DOHH2 (cell line): ENCODE results near the gene RALGAPA2.

Experiments used
- H3F3A ChIP-seq: fragments of 200-600 bp; sonication (generic), shearing (Covaris generic); 2 replicates; pipeline ENCODE4 v1.6.0; 2016; ENCODE audit warnings: antibody characterized with exemption, mild to moderate bottlenecking; ENCODE audit not compliant: control insufficient read depth, insufficient read depth
- H3K27ac ChIP-seq: fragments of 200-600 bp; sonication (generic); 2 replicates; pipeline ENCODE4 v1.5.1; 2014; ENCODE audit warnings: low read depth, mild to moderate bottlenecking, low read length, moderate library complexity
- H3K27me3 ChIP-seq: fragments of 200-600 bp; sonication (generic); 2 replicates; pipeline ENCODE4 v1.6.1; 2014; ENCODE audit warnings: mild to moderate bottlenecking, low read length, mixed read lengths; ENCODE audit not compliant: control insufficient read depth
- H3K36me3 ChIP-seq: fragments of 200-600 bp; sonication (generic); 2 replicates; pipeline ENCODE4 v1.6.1; 2014; ENCODE audit warnings: mild to moderate bottlenecking, low read length, moderate library complexity, mixed read lengths; ENCODE audit not compliant: control insufficient read depth
- H3K4me1 ChIP-seq: fragments of 200-600 bp; sonication (generic); 2 replicates; pipeline ENCODE4 v1.6.1; 2014; ENCODE audit warnings: mild to moderate bottlenecking, low read length, mixed read lengths; ENCODE audit not compliant: control insufficient read depth
- H3K4me2 ChIP-seq: fragments of 200-600 bp; sonication (generic); 2 replicates; pipeline ENCODE4 v1.6.0; 2014; ENCODE audit warnings: mild to moderate bottlenecking, low read length, moderate library complexity
- H3K4me3 ChIP-seq: fragments of 200-600 bp; sonication (generic); 2 replicates; pipeline ENCODE4 v1.5.1; 2014; ENCODE audit warnings: mild to moderate bottlenecking, low read length, mixed read lengths
- H3K79me2 ChIP-seq: fragments of 200-600 bp; sonication (generic); 2 replicates; pipeline ENCODE4 v1.6.1; 2014; ENCODE audit warnings: mild to moderate bottlenecking, low read length, mixed read lengths; ENCODE audit not compliant: control insufficient read depth
- H3K9me2 ChIP-seq: fragments of 200-600 bp; sonication (generic); replicated peaks from 2 replicates; pipeline ENCODE4 v1.6.1; 2014; ENCODE audit warnings: mild to moderate bottlenecking, low read length, mixed read lengths; ENCODE audit not compliant: control insufficient read depth
- H3K9me3 ChIP-seq: fragments of 200-600 bp; sonication (generic); 2 replicates; pipeline ENCODE4 v1.6.1; 2014; ENCODE audit warnings: antibody characterized with exemption, low read length, mixed read lengths; ENCODE audit not compliant: control insufficient read depth, insufficient read depth
- H4K20me1 ChIP-seq: fragments of 200-600 bp; sonication (generic); 2 replicates; pipeline ENCODE4 v1.6.0; 2014; ENCODE audit warnings: low read depth, mild to moderate bottlenecking, antibody characterized with exemption, low read length, moderate library complexity; ENCODE audit not compliant: control insufficient read depth, insufficient read depth
- EZH2phosphoT487 ChIP-seq: fragments of 200-600 bp; sonication (generic); IDR thresholded peaks from 2 replicates; pipeline ENCODE4 v1.6.1; 2017; ENCODE audit warnings: borderline replicate concordance, mild to moderate bottlenecking, antibody characterized with exemption, low read length, moderate library complexity, mixed read lengths
- TF ChIP-seq, protein P1 (sequence below): fragments of 200-600 bp; sonication (generic); IDR thresholded peaks from one replicate; pipeline ENCODE4 v1.5.1; 2014; ENCODE audit warnings: antibody characterized with exemption, mild to moderate bottlenecking, low read depth, low read length; ENCODE audit not compliant: poor library complexity, severe bottlenecking

Gene RALGAPA2

GRCh38 chr20:20480126-20480525, 232.3 kb downstream of the RALGAPA2 start:
- Histone ChIP-seq H3K79me2 (no peaks in the 10 kb centered on the region), H4K20me1 (no peaks in the 10 kb centered on the region), H3K9me2 (no peaks in the 10 kb centered on the region), H3K36me3 (no peaks in the 10 kb centered on the region), H3K4me2 (no peak overlapping the region), H3K27ac (no peak overlapping the region), H3K4me1 (no peaks in the 10 kb centered on the region), H3K9me3 (no peaks in the 10 kb centered on the region), H3K4me3 (no peak overlapping the region), H3K27me3 (no peaks in the 10 kb centered on the region), H3F3A (no peaks in the 10 kb centered on the region)
- TF ChIP-seq, protein P1, sequence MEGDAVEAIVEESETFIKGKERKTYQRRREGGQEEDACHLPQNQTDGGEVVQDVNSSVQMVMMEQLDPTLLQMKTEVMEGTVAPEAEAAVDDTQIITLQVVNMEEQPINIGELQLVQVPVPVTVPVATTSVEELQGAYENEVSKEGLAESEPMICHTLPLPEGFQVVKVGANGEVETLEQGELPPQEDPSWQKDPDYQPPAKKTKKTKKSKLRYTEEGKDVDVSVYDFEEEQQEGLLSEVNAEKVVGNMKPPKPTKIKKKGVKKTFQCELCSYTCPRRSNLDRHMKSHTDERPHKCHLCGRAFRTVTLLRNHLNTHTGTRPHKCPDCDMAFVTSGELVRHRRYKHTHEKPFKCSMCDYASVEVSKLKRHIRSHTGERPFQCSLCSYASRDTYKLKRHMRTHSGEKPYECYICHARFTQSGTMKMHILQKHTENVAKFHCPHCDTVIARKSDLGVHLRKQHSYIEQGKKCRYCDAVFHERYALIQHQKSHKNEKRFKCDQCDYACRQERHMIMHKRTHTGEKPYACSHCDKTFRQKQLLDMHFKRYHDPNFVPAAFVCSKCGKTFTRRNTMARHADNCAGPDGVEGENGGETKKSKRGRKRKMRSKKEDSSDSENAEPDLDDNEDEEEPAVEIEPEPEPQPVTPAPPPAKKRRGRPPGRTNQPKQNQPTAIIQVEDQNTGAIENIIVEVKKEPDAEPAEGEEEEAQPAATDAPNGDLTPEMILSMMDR, result no peak
- no peak for TF ChIP-seq EZH2phosphoT487

DNA sequence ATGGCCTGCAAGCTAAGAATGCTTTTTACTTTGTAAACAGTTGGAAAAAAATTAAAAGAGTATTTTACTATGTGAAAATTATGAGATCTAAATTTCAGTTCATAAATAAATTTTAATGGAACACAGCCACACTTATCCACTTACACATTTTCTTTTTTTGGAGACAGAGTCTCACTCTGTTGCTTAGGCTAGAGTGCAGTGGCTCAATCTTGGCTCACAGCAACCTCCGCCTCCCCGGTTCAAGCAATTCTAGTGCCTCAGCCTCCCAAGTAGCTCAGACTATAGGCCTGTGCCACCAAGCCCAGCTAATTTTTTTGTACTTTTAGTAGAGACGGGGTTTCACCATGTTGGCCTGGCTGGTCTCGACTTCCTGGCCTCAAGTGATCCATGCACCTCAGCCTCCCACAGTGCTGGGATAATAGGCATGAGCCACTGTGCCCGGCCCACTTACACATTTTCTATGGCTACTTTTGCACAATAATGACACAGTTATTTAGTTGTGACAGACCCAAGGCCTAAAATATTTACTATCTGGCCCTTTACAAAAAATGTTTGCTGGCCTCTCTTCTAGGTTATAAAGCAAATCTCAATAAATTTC, 234.9 kb downstream of the RALGAPA2 start:
- Histone ChIP-seq H3K27ac (no peak overlapping the region), H3K27me3 (no peaks in the 10 kb centered on the region)

GRCh38 chr20:20476504-20476903, 235.9 kb downstream of the RALGAPA2 start:
- Histone ChIP-seq H3K4me1 (no peaks in the 10 kb centered on the region), H3K27ac (no peak overlapping the region), H3F3A (no peaks in the 10 kb centered on the region), H4K20me1 (no peaks in the 10 kb centered on the region), H3K4me3 (no peak overlapping the region), H3K9me3 (no peaks in the 10 kb centered on the region), H3K9me2 (no peaks in the 10 kb centered on the region), H3K79me2 (no peaks in the 10 kb centered on the region), H3K36me3 (no peaks in the 10 kb centered on the region), H3K27me3 (no peaks in the 10 kb centered on the region), H3K4me2 (no peak overlapping the region)
- TF ChIP-seq, protein P1, result no peak
- no peak for TF ChIP-seq EZH2phosphoT487

More for the DNA sequence above, 234.9 kb downstream of the RALGAPA2 start:
- Histone ChIP-seq H4K20me1 (no peaks in the 10 kb centered on the region), H3K79me2 (no peaks in the 10 kb centered on the region), H3K36me3 (no peaks in the 10 kb centered on the region), H3K4me3 (no peak overlapping the region), H3F3A (no peaks in the 10 kb centered on the region), H3K4me1 (no peaks in the 10 kb centered on the region), H3K9me3 (no peaks in the 10 kb centered on the region), H3K4me2 (no peak overlapping the region), H3K9me2 (no peaks in the 10 kb centered on the region)
- TF ChIP-seq EZH2phosphoT487, result no peak
- TF ChIP-seq, protein P1, result no peak
